Activated gamma-delta T cell (primary cell): ENCODE results near the gene FCHO1.

Experiments
- DNase-seq: peaks from one replicate; lab custom pipeline; 2025; lab: John Stamatoyannopoulos, UW

Gene FCHO1

DNA sequence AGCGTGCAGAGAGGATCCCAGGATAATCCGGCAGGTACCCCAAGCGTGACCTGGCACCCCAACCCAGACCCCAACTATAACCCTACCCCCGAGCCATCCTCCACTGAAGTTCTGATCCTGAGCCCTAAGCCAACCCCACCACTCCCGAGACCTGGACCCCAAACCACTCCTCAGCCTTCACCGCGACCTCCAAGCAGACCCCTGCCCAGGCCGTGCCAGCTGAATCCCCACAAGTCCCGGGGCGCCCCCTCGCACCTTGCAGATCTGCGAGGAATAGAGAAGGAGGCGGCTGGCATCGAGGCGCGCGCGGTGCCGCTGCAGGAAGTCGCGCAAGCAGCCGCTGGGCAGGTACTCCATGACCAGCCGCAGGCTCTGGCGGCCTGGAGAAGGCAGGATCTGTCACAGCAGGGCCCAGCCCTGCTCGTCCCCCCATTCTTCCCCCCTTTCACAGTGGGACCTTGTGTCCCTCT is 80.2 kb downstream of the FCHO1 start:
- DNase-seq: no peak

DNA sequence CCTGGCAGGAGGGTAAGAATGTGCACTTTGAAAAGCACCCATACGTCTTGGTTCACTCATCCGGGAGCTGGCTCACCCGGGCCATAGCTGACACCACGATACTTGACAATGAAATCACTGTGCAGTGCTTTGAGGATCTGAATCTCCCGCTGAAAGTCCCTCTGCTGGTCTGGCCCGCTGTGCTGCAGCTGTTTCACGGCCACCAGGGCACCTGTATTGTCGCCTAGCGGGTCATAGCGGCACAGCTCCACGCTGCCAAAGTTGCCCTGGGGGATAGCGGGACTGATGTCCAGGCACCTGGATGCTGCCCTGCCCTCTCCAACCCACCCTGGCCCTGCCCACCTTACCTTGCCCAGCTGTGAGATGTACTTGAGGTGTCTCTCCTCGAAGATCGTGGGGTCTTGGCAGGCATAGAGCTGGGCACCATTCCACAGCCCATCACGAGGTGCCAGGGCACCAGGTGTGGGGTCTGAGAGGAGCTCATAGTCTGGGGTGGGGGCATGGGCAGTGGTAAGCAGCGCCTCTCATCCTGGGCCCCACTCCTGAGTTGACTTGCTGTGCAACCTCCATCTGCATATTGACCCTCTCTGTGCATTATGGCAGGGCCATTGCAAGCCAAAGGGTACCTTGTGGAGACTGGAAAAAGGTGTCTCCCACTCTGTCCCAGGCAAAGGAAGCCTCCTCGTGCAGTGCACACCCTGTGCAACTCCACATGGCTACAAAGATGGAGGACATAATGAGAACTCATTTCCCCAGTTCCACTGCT is 81.3 kb downstream of the FCHO1 start:
- DNase-seq: no peak

DNA sequence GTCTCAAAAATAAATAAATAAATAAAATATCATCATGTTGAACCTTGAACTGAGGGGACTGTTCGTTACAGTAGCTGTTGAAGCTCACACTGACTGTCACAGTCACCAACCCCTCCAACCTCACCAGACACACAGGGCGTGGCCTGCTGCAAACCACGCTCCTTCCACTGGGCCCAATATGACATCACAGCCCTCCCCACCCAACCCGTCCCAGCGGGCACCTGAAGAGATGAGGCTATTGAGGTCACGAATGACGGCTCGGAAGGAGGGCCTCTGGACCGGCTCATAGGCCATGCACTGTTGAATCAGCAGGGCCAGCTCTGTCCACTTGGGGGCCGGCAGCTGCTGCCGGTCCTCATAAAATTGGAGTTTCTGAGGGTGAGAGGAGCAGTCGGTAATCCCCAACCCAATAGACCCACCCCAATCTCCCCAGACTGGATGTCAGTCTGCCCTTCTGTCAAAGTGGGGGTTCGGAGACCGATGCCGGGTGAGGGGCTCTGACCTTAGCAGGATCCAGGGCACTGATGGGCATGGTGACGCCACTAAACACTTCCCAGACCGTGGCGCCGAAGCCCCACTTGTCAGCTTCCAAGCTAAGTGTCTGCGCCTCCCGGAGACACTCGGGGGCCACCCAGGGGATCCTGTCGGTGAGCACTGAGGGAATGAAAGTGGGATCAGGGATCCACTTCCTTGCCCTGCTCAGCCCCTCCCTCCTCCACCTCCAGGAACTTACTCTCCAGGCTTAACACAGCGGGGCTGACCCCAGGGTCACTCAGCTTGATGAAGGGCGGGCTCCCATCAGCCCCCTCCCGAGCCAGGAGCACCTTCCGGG is 83.3 kb downstream of the FCHO1 start:
- no peak for DNase-seq

DNA sequence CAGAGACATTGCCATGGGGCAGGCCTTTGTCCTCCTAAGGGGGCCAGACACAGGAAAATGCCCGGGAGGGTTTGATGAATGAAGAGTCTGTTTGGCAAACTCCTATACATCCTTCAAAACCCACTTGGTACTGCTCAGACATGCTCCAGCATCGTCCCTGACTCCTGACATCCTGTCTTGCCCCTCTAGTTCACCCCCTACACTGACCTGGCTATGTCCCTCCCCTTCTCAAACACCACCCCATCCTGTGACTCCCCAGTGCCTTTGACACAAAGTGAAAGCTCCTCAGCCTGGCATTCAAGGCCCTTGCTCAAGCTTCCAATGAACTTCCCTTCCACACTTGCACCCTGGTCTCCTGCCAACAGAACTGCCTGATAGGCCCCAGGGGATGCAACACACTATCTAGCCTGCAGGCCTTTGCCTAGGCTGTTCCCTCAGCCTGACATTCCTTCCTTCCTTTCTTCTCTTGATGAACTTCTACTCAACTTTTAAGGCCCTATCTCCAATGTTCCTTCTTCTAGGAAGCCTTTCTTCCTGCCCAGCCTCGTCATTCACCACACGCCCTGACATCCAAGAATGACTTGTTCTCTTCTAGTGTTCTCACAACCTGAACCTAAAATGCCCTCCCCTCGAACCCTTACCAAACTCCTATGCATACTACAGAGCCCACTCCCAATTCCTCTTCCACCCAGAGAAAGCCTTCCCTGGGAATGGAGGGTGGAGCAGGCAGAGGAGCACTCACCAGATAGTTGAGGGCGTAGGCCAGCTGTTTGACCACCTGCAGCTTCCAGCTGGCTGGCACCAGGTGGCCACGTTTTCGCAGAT is 84.1 kb downstream of the FCHO1 start:
- DNase-seq: no peak

DNA sequence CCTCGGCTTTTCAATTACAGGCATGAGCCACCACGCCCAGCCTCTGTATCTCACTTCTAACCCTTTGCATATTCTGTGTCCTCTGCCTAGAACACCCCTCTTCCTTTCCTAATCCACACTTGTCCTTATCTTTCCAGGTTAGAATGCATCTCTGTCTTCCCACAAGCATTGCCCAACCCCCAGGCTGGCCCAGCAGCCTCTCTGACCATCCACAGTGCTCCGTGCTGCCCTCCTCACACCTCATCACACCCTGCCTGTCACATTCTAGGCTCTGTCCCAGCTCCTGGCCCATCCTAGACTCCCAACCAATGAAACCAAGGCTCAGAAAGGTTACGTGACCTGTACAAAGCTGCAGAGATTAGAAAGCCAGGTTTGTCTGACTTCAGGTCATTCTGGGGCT is 85.3 kb downstream of the FCHO1 start:
- DNase-seq: no peak

DNA sequence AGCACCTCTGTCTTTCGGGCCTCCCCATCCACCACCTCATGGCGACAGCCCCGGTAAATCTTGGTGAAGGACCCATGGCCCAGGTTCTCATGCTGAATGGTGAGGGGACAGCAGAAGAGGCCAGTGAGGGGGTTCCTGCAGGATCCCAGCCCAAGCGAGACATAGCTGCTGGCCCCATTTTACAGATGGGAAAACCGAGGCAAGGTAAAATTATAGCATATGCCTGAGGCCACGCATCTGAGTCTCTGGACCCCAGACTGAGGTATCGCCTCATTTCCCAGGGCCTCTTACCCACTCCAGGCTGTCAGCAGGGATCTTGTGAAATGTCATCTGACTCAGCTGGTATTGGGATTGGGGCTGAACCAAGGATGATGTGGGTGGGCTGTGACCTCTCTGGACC is 86.7 kb downstream of the FCHO1 start:
- no peak for DNase-seq
